Pons (tissue), 1 donor: ENCODE data around the gene EEA1.
"Not testable (repeated sequence)": the region's sequence is repeated elsewhere in the genome, so short reads cannot be mapped to it uniquely, and the experiment has no call there.

Experiments used
- DNase-seq: peaks from one replicate; pipeline ENCODE4 v3.0.0-alpha.2; 2016; ENCODE audit warnings: low spot score

The EEA1 gene

GRCh38 chr12:92802906-92803305, 126.2 kb downstream of the EEA1 start:
- peak; percentile 70 for DNase-seq

DNA sequence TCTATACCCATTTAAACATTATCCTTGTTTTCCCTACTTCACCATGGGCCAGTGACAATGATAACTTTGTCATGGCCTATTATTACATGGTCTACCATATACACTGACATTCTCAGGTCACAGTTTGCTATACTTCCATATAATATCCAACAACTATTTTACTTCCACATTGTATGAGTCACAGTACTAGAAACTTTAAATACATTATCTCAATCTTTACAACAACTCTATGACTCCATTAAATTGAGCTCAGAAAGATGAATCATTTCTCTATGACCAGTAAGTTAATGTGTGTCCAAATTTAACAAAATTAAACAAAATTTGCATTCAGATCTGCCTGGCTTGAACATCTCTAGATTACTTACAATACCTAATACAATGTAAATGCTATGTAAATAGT, 132.4 kb downstream of the EEA1 start:
- DNase-seq = no peak

GRCh38 chr12:92794814-92795213, 134.3 kb downstream of the EEA1 start:
- no peak for DNase-seq

DNA sequence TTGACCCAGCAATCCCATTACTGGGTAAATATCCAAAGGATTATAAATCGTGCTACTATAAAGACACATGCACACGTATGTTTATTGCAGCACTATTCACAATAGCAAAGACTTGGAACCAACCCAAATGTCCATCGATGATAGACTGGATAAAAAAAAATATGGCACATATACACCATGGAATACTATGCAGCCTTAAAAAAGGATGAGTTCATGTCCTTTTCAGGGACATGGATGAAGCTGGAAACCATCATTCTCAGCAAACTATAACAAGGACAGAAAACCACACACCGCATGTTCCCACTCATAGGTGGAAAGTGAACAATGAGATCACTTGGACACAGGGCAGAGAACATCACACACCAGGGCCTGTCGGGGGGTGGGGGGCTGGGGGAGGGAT, 134.7 kb downstream of the EEA1 start:
- not testable (repeated sequence) for DNase-seq

- no peak for DNase-seq
These were observed 143.1 kb downstream of the EEA1 start for GRCh38 chr12:92786045-92786444.

DNA sequence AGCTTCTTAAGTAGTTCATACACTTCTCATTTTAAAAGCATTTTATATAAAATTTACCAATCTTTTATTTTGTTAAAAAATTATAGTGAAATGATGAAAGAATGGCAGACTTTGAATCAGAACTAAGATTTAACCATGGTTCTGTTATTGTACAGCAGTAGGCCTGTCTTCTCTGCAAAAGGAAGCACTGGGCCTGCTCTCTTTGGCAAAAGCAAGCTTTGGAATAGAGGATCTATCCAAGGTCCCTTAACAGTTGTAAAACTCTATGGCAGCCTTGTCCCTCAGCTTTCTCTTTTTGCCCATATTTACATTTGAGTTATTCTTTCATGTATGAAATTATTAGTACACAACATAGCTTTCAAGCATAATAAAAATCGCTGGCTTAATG, 143.5 kb downstream of the EEA1 start:
- DNase-seq = no peak

DNA sequence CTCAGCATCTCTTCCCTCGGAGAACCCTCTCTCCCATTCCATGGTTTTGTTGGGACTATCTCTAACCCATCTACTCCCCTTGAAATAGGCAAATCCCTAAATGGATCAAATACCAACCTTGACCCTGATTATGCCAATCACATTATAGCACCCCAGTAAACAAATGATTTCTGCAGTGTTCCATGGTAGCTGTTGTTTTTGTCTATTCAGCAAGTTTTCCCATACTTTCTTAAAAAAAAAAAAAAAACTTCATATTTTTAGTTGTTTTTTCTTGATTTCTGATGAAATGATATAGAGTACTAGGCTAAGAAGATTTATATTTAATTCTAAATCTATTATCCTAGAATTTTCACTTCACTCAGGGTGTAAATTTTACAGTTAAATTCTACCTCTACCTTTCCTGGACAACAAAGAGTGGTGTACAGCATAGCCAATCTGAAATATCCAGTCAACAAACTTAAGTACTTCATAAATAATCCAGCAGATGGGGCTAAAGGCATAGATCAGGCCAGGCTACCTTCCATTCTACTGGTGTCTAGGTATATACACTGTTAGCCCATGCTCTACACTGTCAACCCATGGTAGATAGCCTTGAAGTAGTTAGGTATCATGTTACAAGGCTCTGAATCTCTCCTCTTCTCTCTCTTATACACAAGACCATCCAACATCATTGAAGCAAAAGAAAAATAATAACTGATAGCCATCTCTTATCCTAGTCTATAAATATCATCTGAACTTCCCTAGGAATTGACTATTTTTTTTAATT, 144.1 kb downstream of the EEA1 start:
- DNase-seq = peak; percentile 70

GRCh38 chr12:92784356-92784755, 144.7 kb downstream of the EEA1 start:
- DNase-seq = no peak

DNA sequence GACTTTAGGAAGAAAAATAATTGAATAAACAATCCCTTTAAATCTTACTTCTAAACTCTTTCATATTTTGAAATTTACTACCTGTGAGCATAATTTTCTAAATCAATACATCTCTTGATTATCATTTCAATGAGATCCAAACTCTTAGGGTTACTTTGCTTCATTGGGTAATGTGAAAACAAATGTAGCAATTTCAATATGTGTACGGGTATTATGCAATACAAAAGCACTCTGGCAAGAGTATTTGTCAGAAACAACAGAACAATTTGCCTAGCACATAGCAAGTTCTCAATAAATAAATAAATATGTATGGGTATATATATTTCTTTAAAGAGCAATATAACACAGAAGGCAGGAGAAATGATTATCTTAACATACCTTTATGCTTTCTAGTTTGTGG, 149.2 kb downstream of the EEA1 start:
- DNase-seq = no peak

DNA sequence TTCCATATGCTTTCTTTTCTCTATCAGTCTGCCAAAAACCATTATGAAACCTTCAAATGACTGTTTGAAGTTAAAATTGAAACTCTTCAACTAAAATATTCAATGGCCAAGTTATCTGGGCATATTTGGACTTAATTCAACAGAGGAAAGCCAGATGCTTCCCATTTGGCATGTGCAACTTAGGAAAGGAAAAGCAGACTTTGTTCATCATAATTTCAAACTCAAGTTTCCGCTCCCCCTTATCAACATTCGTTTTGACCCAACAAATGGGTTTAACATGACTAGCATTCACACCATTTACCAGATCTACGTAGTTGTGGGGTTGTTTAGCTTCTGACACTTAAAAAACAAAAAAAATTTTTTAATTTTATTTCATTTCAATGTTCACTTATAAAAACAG, 150.6 kb downstream of the EEA1 start:
- DNase-seq = no peak

DNA sequence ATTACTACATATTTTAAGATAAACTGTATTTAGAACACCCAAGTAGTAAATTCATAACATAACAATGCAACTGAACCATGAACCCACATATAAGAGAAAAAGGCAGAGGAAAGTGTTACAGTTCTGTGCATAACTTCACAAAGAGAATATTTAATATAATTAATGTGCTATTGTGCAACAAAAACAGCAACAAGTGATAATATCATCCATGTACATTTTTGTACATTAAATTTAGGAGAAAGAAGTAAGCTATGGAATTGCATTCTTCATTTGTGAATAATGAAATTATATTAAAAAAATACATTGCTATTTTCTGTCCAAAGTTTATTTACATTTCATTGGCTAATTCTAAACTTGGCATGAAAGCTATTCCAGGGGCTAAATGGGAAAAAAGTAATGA, 153.7 kb downstream of the EEA1 start:
- DNase-seq = no peak

- no peak for DNase-seq
These were observed 158.1 kb downstream of the EEA1 start for GRCh38 chr12:92771001-92771400.

- peak; percentile 50 for DNase-seq
These were observed 159.8 kb downstream of the EEA1 start for GRCh38 chr12:92769124-92769901.

DNA sequence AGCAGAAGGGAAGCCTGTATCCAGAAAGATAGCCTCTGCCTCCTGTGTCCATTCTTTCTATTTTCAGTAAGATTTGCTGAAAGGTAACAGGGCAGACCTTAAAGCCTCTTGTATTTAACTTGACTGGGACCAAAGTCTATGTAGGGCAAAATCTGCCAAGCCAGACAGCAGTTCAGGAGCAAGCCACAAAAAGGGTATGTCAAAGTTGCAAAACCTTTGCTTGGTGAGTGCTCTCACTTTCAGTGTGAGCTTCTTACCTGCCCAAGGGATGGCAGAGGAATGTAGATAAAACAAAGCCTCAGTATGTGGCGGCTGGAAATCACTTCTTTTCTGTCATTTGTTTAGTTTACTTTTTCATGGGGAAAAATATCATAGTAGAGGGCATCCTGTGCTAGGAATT, 163.2 kb downstream of the EEA1 start:
- DNase-seq = no peak

DNA sequence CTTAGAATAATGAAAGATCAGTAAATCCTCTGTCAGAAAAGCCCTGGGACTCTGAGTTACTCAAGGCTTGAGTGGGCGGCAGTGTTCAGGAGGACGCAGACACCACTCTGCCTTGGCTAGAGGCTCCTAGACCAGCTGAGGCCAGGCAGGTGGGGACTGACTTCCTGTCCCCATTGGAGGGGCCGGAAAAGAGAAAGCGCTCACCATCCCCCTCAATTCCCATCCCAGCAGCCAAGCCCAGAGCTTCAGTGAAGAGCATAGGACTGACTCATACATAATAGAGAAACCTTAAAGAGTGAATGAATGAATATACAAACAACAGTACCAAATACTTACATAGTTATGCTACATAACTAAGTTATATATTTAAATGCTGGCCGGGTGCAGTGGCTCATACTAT, 164.3 kb downstream of the EEA1 start:
- DNase-seq = no peak

DNA sequence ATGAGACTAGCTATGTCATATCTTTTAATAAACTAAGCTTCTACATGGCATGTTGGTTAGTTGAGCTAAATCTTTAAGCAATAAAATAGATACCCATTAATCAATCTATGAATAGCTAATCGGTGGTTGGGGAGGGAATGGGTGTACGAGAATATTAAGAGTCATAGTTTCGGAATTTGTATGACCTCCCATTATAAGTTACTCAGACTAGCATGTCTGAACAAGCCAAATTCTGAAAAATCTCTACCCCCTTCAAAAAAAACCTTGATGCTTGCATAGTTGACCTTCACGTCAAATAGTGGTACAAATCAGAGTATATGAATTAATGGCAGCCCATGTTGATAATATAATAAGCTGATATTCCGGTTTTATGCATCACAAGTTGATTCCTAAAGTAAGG, 166.3 kb downstream of the EEA1 start:
- DNase-seq = no peak

GRCh38 chr12:92759634-92760268, 169.3 kb downstream of the EEA1 start:
- no peak for DNase-seq

- no peak for DNase-seq
These were observed 171.4 kb downstream of the EEA1 start for GRCh38 chr12:92757597-92758121.

DNA sequence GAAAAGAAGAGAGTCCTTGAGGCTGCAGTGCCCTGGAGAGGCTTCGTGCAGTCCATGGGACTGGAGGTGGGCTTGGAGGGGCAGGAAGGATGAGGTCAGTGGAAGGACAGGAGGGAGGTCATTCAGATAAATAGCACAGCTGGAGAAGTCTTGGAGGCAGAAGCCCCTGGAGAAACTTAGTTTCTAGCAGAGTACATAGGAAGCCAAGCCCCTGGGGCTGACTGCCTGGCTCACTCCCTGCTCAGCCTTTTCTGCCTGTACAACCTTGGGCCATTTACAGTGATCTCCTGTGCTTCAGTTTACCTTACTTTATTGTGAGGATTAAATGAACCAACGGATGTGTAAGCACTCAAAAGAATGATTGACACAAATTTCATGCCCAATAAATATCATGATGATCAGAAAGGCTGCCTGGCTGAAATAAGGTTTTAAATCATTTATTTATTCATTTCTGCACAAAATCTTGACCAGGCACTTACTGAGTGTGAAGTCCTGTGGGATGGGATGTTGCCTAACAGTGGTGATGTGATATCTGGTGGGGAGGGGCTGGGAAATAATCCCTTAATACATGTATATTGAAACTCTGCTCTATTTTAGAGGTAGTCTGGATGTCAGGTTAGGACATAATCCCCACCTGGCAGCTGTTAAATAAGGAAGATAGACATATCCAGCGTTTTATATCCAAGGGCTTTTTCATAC, 172.0 kb downstream of the EEA1 start:
- DNase-seq = no peak

DNA sequence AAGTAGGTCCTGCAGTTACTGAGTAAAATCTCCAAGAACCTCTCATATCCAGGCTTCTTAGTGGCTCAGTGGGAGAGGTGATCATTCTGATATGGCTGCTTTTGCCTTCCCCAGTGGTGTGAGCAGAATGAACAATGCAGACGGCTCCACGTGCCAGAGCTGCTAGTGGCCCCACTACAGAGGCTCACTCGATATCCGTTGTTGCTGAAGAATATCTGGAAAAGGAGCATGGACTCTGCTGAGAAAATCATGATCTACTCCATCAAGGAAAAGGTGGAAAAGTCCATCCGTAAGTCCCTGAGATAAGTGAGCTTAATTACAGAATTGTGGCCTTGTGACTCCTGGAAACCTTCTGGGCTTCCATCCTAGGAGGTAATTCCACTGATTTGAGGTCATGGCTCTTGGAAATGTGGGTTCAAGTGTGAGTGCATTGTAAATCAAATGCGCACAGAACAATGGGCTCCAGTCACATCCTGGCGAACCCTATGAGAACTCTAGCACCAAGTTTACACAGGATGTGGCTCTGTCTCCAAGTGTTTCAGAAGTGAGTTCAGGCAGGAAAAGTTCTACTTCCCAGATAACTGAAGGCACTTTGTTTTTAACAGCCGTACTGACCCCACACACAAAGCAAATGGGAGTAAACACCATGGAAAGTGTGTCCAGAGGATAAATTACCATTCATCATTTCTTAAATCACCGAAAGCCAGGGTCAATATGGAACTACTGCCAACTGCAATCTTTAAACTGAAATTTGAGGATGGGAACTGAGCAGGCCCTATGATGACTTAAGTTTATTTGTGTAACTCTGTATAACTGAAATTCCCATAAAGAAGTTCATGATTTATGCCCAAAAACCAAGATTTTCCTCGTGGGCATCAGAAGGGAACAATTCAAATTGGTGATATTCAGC, 174.9 kb downstream of the EEA1 start:
- no peak for DNase-seq

DNA sequence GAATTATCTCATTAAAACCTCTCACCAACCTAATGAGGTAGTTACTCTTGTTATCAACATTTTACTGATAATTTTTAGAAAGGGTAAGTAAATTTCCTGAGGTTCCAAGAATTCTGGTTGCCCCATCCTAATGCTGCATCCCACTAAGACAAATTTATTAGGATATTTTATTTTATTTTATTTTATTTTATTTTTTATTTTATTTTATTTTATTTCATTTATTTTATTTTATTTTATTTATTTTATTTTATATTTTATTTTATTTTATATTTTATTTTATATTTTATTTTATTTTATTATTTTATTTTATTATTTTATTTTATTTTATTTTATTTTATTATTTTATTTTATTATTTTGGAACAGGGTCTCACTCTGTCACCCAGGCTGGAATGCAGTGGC, 179.4 kb downstream of the EEA1 start:
- DNase-seq = not testable (repeated sequence)
